ENCODE results near the gene COPG2.

The COPG2 gene

DNA sequence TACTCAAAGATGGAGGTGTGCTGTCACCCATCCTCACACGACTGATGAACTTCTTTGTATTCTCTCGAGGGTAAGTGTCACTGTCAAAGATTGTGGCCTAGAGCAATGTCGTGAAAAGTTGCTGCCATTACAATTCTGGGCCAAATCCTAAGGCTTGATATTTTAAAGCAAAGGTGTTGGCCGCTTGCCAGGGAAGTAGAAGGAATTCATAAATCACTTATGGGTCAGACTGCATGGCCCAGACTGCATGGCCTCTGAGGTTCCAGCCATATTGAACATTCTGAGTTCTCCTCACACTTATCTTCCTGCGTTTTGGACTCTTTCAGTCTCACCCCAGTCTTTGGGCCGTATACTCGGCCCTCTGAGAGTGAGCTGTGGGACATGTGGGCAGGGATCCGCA, 168.1 kb downstream of the COPG2 start:
- no peak for DNase-seq (ENCODE audit: low spot score)

DNA sequence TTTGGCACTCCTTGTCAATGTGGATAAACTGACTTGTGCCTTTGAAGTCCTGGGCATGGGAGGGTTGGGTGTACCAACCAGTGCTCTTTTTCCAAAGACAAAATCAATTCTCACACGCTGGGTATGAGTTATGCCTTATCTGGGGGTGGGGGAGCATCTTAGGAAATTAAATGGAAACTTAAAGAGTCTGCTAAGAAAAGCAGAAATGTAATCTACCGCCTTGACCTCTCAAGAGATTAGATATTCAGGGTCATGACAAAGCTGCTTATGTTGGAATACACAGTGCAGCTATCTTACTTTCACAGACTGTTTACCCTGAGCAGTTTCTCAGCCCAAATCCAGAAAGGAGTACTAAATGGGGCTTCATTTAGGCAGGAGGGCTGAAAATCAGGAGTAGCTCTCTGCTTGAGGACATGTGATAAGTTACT, 174.1 kb downstream of the COPG2 start:
- DNase-seq (ENCODE audit: low spot score), result no peak

DNA sequence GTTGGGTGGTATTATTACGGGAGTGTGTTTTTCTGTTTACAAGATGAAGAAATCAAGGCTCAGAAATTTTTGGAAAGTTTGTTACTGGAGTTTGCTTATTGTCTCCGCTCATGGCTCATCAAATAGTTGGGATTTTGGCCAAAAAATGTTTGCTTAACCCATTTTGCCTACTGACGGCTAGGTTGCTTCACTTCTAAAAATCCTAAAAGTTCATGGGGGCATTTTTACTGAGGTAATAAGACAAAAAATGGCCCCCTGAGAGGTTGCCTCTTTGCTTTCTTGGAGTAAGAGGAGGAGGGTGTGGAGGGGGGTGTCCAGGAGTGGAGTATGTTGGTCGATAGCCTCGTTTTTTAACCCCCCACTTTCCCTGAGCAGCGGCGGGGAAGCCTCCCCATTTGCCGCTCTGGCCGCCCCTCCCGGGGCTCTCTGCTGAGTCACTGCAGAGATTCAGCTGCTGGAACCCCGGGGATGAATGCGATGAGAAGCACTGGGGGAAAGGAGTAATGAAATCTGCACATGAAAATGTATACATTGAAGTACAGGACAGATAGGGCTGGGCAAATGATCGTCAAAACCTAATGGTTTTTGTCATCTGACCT, 175.2 kb downstream of the COPG2 start:
- DNase-seq (ENCODE audit: low spot score), result no peak

DNA sequence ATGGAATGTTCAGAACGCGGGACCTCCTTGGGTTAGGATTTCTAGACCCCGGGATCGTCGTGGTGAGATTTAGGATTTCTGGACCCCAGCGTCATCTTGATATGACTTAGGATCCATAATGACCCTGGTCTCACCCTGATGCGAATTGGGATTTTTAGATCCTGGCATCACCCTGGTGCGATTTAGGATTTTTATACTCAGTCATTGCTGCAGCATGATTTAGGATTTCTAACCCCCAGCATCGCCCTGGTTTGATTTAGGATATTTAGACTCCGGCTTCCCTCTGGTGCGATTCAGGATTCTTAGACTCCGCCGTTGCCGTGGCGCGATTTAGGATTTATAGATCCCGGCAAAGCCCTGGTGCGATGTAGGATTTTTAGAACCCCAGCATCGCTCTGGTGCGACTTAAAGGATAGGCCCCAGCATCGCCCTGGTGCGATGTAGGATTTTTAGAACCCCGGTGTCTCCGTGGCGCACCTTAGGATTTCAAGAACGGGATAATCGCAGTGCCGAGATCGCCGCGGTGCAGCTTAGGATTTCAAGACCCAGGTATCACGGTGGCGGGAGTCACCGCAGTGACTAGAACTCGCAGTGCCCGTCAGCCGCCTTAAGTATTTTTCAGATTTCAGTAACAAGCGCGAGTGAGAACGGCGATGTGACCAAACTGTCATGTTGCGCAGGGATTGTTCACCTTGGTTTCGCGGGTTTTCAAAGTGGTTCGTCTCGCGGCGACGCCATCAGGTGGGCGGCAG, 175.8 kb downstream of the COPG2 start:
- DNase-seq (ENCODE audit: low spot score), result no peak

DNA sequence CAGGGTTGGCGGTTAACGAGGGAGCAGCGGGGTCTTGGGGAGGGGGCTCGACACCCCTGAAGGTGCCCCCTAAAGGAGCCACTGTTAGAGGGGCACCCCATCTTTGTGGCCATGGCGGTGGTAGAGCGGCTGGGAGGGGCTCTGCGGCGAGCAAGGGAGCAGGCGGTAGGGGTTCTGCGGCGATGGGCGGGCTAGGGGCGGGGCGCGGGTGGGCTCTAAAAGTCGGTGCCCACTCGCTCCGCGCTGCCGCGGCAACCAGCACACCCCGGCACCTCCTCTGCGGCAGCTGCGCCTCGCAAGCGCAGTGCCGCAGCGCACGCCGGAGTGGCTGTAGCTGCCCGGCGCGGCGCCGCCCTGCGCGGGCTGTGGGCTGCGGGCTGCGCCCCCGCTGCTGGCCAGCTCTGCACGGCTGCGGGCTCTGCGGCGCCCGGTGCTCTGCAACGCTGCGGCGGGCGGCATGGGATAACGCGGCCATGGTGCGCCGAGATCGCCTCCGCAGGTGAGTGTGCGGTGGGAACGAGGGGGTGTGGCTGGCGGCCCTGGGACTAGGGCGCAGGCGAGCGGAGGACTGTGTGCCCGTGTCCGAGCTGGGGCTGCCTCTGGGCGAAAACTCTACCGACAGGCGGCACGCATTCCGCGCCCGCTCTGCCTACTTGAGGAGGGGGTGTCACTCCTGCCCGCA, 176.6 kb downstream of the COPG2 start, which contains the start of gene MEST:
TSS of gene MEST (plus strand) at position 245 of the 682 bp plus-strand sequence. CDS start at position 474, 229 bp downstream.
- peak; percentile 35 for DNase-seq (ENCODE audit: low spot score)

DNA sequence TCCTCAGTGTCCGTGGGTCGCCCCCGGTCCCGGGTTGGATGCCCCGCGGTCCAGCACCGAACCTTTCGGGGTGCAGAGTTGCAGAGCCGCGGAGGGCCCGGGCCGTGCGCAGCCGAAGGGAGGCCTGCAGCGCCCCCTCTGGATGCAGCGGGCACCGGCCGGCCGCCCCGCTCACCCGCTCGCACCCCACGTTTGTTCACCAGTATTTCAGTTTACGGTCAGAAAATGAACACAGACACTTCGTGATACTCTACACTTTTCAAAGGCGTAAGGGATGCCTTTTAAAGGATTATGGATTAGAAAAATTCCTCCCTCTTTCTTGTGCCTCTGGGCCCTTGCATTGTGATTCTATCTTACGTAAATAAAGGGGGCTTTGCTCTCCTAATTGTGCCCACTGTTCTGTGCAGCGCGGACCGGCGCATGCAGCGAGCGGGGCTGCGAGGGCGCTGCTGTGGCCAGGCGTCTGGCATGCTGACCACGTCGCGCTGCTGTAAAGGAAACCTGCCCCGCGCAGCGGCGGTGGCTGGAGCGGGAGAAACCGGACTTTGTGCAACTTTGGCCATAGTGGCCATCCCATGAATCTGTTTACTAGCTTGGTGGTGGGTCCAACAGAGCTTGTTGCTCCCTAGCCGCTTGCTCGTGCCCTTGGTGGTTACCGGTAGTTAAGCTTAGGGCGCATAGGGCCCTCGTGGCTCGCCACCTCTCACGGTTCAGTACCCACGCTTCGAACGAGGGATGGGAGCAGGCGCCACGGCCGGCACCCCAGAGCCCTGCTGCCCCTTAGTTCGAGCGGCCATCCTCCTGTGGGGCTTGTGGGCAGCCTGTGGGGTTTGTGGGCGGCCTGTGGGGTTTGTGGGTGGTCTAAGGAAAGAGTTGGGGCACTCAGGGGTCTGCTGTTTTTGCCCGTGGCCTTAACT, 177.4 kb downstream of the COPG2 start:
- peak; percentile 81 for DNase-seq (ENCODE audit: low spot score)

DNA sequence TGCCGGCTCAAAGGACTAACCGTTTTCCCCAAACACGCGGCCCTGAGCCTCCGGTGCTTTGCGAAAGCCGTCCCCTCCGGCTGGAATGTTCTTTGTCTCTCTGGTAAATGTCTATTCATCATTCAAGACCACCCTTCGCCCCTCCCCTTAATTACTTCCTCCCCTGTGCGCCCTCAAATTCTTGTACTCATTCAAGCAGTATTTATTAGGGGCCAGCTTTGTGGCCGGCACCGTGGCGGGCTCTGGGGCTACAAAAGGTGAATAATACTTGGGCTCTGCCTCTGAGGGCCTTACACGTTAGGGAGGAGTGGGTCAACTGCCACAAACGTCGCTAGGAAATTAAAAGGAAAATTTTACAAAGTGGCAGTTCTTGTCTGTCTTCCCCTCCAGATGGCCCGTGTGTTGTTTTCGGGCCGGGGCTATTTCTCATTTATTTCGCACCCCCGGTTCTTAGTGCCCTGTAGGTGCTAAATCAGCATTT, 178.2 kb downstream of the COPG2 start:
- DNase-seq (ENCODE audit: low spot score), result no peak

DNA sequence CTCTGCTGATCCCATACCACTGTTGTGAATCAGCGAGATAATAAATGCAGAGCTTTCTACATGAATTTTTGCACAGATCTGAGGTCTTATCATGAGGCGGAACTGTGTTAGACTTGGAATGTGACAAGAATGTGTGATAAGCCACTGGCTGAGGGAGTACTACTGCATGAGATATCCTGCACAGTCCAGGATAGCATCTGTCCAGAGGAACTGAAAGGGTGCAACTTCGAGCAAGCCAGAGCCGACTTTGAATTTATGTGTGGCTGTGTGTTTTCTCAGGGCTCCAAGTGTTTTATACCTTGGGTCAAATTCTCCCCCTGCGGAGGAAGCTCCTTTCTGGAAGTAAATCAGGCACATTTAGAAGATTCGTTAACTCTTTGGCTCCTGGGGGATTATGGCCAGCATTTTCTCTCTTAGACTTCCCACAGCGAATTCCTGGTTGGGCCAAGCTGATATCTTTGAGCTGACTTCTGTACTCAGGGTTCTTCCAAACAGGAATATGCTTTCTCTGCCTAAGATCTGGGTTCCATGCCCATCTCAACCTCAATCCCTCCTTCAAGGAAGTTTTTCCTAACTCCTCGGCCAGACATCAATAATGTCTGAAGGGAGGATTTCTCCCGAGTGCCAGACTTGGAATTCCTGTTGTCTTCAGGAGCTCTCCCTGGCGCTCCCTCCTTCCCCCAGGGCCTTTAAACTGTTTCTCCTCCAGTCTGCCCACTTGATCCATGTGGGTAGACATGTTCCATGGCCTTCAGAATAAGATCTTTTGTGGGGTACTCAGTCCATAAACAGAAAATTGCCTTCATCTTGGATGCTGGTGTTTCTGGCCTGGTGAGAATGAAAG, 179.2 kb downstream of the COPG2 start:
- DNase-seq (ENCODE audit: low spot score), result no peak

DNA sequence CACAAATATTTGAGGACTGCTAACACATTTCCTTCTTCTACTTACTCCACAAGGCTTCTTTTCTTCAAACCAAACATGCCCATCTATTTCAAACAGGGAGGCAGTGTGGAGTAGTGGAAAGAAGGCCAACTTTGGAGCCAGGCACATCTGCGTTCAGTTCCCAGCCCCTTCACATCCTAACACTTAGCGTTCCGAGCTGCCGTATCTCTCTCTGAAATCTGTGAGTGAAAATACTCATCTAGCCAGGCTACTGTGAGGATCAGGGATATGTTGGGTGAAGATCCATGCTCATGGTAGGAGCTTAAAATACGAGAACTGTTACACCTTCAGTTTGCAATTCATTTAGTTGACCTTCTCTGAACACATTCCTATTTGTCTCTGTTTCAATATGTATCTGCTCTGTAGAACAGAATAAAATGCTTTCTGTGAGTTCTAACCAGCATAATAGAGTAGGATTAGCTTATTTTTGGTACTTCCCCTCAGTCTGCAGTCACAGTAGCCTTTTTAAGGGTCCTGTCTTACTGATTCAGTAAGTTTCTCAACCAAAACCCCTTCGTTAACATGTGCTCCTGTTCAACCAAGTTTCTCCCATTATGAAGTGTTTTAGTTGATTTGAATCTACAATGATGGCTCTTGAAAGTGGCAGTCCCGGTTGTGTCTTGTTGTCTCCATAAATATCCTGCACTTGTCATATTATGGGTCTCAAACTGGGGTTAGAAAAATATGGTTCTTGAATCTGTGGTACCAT, 180.0 kb downstream of the COPG2 start:
- no peak for DNase-seq (ENCODE audit: low spot score)

DNA sequence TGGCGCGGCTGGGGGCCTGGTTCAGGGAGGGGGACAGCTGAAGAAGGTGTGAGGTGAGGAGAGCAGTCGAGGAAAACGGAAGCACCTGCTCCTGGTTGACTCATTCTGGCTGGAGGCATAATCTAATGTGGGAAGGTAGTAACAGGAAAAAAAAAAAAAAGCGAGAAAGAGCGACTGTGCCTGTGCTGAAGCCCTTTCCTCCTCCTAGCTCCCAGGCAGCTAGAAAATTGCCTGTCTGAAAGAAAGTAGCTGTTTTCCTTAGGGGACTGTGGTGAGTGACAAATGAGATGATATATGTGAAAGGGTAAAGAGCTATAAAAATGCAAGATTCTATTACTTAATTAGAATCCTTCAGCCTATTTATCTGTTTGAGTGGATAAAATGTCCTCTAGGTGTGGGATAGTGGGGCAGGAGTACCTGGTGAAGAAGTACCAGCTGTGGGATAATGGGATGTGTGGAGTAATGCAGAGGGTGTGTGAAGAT, 181.6 kb downstream of the COPG2 start:
- DNase-seq (ENCODE audit: low spot score), result no peak

DNA sequence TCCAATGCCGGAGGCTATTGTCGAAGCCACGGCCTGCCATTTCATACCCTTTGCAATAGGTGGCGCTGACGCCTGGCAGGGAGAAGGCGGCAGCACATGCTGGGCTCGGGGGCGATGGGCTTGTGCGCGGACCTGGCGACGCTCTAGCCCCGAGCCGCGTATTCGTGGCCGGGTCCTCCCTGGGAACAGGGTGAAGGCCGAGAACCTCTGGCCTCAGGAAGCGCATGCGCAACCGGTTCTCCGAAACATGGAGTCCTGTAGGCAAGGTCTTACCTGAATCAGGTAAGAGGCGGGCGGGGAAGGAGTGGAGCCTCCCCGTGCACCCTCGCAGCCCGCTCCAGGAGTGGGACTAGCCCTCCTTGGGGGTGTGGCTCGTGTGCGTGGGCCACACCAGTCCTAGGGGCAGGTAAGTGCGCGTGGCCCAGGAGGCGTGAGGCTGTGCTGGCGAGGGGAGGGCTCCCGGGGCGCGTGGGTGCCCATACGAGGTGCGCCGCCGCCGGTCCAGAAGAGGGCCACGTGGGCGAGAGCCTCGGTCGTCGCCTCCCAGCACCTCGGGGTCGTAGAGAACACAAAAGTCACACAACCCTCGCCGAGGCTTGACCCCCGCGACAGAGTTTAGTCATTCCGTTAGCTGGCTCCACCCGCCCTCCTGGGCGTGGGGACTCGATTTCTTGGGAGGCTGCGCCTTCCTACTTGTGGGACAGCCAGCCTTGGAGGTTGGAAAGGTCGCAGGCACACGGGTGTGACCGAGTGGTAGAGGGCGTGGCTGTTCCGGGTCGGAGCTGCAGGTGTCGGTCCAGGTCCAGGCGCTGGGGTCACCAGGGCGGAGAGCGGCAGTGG, 182.2 kb downstream of the COPG2 start:
- DNase-seq (ENCODE audit: low spot score), result no peak

DNA sequence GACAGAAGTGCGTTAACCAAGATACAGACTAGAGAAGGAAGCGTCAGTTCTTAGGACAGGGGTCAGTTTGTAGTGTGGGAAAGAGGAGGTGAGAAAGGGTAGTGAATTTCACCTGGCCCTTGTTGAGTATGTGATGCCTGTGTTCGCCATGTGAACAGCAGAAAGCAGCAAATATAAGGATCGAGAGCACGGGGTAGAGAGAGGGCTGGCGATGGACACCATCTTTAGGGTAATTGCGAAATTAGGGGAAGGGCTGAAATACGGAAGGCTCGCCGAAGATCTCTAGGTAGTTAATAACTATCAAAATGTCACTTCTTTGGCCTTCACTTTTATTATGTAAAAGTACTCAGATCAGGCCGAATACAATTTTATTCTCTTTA, 182.8 kb downstream of the COPG2 start:
- DNase-seq (ENCODE audit: low spot score), result no peak

DNA sequence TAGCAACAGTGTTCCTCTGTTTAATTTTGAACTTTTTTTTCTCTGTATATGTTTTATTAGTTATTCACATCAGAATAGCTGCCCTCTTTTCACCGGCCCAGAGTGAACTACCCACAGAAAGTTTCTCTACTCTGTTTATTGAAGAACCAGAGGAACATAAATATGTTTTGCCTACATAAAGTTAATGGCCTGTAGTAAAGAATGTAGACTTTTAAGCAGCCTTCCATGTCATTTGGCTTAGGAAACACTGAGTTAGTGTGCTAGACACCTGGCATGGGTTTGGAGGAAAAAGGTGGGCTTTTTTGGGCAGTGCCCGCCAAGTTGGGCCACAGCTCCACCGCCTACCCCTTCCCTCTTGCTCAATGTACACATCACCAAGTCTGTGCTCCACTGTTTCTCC, 185.5 kb downstream of the COPG2 start:
- DNase-seq (ENCODE audit: low spot score), result no peak

DNA sequence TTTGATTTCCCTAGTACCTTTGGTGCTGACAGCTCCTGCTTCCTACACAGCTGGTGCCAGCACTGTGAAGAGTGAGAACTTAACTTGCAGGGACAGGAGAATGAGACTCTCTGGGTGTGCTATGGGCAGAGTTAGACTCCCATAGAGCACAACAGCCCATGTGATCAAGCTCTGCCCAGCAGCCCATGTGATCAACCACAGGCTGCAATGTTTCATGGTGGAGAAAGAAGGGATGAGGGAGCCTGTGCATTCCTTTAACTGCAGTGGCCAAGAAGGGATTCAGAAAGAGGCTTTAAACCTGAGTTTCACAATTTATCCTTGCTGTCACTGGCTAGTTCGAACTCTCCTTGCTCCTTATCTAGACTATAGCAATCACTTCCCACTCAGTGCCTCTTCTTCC, 186.7 kb downstream of the COPG2 start:
- DNase-seq (ENCODE audit: low spot score), result peak; percentile 54

DNA sequence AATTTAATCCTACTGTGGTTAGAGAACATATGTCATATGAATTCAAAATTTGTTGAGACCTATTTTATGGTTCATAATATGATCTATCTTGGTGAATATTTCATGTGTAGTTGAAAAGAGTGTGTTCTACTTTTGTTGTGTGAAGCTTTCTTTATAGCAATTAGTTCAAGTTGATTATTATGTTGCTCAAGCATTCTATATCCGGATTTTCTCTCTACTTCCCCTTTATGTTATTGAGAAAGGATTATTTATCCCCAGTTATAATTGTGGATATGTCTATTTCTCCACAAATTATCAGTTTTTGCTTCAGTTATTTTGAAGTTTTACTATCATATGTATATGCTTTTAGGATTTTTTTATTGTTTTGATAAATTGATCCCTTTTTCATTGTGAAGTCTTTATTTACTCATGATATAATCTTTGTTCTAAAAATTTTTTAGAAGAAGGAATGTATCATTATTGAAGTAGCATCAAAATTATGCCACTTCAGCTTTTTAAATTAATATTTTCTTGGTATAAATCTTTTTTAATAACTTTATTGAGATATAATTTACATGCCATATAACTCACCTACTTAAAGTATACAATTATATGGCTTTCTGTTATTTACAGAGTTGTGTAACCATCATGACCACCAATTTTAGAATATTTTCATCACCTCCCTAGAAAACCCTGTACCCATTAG, 188.7 kb downstream of the COPG2 start:
- DNase-seq (ENCODE audit: low spot score), result no peak

DNA sequence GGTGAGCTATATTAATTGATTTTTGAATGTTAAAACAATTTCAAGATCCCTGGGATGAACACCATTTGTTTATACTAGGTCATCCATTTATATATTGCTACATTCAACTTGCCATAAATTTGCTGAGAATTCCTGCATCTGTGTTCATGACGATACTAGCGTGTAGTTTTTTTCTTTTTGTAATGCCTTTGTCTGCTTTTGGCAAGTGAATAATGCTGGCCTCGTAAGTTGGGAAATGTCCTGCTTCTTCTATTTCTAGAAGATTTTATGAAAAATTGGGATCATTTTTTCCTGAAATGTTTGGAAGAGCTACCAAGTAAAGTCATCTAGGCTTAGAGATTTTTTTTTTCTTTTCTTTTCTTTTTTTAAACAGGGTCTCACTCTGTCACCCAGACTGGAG, 189.6 kb downstream of the COPG2 start:
- DNase-seq (ENCODE audit: low spot score), result no peak

DNA sequence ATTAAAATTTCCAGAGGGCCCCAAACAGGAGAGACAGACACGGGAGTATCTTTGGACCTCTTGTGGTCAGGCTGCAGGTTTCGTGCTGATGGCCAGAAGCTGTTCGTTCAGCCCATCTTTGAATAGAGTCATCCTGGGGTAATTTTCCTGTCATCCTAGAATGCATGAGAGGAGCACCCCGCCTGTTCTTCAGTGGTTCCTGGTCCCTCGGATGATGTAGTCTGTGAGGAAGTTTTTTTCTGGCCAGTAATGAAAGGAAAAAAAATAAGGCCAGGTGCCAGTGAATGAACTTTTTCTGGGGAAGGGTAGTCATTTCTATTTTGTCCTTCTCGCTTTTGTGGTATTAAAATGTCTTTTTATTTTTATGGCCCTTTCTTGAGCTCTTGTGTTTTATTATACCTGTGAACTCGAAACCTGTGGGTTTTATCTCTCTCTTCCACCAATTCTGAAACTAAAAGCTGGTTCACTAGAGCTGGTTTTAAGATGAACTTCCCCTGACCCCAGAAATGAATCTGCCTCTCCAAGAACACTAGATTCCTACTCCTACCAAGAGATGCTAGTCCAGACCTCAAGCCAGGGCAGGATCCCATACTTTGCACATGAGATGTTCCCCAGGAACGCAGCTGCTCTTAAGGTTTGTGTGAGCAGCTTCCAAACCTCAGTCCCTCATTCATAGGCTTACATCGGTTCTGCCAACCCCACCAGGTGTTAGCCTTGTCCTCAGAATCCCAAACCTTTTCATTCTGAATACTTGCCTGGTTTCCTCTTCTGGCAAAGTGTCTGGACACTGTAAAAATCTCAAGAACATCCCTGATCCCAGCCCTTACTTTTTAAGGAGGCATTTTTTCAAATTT, 192.0 kb downstream of the COPG2 start:
- peak; percentile 36 for DNase-seq (ENCODE audit: low spot score)

DNA sequence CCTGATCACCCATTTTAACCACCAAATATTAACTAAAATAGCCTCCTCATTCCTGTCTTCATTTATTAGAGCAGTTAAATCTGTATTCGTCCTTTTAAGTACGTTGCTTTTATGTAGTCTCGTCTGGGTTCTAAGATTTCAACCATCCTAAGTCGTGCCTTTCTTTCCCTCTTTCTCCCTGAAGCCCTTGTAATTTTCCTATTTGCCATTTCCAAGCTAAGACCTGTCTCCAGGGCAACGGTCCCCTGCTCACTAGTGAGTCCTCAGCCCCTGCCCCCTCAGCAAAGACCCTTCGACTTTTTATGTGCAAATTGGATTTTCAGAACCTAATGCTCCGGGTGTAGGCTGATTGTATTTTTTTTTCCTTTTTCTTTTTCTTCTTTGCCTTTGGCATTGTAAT, 192.8 kb downstream of the COPG2 start:
- no peak for DNase-seq (ENCODE audit: low spot score)

All from AG20443 (cell line).